Measurements from ENCODE around the gene BCCIP. TPM values are rescaled to one million over a fixed set of nuclear protein-coding genes. Genes with fewer than 3 reads are reported as not detected.

Gene BCCIP
- total and polyA plus RNA-seq, 12 donors: 20.5 to 103 (median 38.8) TPM

DNA sequence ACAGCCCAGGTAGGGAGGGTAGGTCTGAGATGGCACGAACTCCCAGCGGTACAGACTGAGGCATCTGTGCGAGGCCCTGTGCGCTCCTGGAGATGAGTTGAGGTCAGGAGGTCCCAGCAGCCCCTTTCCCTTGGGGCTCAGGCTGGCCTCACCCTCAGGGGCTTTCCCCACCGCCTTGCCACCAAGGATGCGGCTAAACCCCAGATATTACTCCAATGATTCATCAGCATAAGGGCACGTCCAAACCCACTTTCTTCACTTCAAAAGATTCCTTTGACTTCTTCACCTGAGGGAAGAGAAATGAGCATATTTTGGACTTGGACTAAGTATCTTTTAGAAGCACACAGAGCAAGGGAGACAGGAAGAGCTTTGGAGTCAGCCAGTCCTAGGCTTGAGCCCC lies 20.6 kb upstream of the BCCIP start:
- TF ChIP-seq, protein P1, sequence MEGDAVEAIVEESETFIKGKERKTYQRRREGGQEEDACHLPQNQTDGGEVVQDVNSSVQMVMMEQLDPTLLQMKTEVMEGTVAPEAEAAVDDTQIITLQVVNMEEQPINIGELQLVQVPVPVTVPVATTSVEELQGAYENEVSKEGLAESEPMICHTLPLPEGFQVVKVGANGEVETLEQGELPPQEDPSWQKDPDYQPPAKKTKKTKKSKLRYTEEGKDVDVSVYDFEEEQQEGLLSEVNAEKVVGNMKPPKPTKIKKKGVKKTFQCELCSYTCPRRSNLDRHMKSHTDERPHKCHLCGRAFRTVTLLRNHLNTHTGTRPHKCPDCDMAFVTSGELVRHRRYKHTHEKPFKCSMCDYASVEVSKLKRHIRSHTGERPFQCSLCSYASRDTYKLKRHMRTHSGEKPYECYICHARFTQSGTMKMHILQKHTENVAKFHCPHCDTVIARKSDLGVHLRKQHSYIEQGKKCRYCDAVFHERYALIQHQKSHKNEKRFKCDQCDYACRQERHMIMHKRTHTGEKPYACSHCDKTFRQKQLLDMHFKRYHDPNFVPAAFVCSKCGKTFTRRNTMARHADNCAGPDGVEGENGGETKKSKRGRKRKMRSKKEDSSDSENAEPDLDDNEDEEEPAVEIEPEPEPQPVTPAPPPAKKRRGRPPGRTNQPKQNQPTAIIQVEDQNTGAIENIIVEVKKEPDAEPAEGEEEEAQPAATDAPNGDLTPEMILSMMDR (IDR thresholded peaks at IDR 0.05): no peak
- no peak for TF ChIP-seq POLR2A (IDR thresholded peaks at IDR 0.05)
- Histone ChIP-seq H3K9me3 (replicated peaks in 1 of 3) (no peaks in the 10 kb centered on the region), H3K27ac (no peak overlapping the region), H3K4me1 (replicated peaks in 1 of 2) (no peaks in the 10 kb centered on the region), H3K27me3 (no peaks in the 10 kb centered on the region), H3K4me3 (no peak overlapping the region), H3K36me3 (replicated peaks in 1 of 2) (peaks cover 0 to 38% of the 10 kb centered on the region in 2 donors)
- WGBS, 4 donors: 95 to 97% (median 96%) methylated on average over 5 to 7 of the region's 7 CpGs
- intact Hi-C loops (cut with DNase I): no loop called here
- DNase-seq: no peak

DNA sequence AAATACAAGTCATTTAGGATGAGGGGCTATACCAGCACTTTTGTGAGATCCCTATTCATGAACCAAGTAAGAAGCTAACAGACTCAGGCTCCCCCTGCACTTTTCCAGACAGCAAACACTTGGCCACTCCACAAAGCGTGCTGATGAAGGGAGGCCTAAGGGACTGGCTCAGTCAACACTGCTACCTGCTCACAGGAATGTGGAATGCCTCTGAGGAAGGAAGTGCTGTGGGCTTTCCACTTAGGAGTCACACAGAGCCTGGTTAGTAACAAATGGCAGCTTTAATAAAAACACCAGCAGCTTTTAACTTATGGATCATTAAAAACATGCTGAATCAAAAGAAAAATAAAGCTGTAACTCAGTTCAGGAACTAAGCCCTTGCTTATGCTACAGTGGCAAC lies 15.3 kb upstream of the BCCIP start:
- Histone ChIP-seq H3K9me3 (replicated peaks in 1 of 3) (no peaks in the 10 kb centered on the region), H3K27me3 (no peaks in the 10 kb centered on the region), H3K4me1 (replicated peaks in 1 of 2) (peaks cover 9 to 15% of the 10 kb centered on the region in 2 donors), H3K36me3 (replicated peaks in 1 of 2) (peaks cover 0 to 52% of the 10 kb centered on the region in 2 donors), H3K4me3 (no peak overlapping the region), H3K27ac (no peak overlapping the region)
- 93 to 100% (median 97%) methylated on average over 1 of the region's 1 CpG for WGBS, 4 donors
- no peak for DNase-seq
- TF ChIP-seq, protein P1 (IDR thresholded peaks at IDR 0.05): no peak
- TF ChIP-seq POLR2A (IDR thresholded peaks at IDR 0.05): no peak
- intact Hi-C loops (cut with DNase I): no loop called here

- H3K4me3 ChIP-seq: no peak overlapping the region
- TF ChIP-seq, protein P1 (IDR thresholded peaks at IDR 0.05): no peak
- no peak for TF ChIP-seq POLR2A (IDR thresholded peaks at IDR 0.05)
- H3K27ac ChIP-seq: no peak overlapping the region
- H3K9me3 ChIP-seq (replicated peaks in 1 of 3): no peaks in the 10 kb centered on the region
- intact Hi-C loops (cut with DNase I): no loop called here
- no peaks in the 10 kb centered on the region for H3K27me3 ChIP-seq
- WGBS, 4 donors: 71 to 87% (median 83%) methylated on average over 1 of the region's 1 CpG
- no peak for DNase-seq
- peaks cover 9 to 15% of the 10 kb centered on the region in 2 donors for H3K4me1 ChIP-seq (replicated peaks in 1 of 2)
- H3K36me3 ChIP-seq (replicated peaks in 1 of 2): peaks cover 0 to 61% of the 10 kb centered on the region in 2 donors
Observed at GRCh38 chr10:125811251-125811650, 12.1 kb upstream of the BCCIP start.

GRCh38 chr10:125812128-125812750 lies 11.1 kb upstream of the BCCIP start:
- Histone ChIP-seq H3K9me3 (replicated peaks in 1 of 3) (no peaks in the 10 kb centered on the region), H3K36me3 (replicated peaks in 1 of 2) (peaks cover 0 to 51% of the 10 kb centered on the region in 2 donors), H3K27ac (no peak overlapping the region), H3K27me3 (no peaks in the 10 kb centered on the region), H3K4me3 (no peak overlapping the region), H3K4me1 (replicated peaks in 1 of 2) (peaks cover 9 to 15% of the 10 kb centered on the region in 2 donors)
- no peak for TF ChIP-seq POLR2A (IDR thresholded peaks at IDR 0.05)
- TF ChIP-seq, protein P1 (IDR thresholded peaks at IDR 0.05): no peak
- peak in 6 of 7 donors; percentile 48 to 74 (median 57) for DNase-seq
- intact Hi-C loops (cut with DNase I): no loop called here
- WGBS, 4 donors: 84 to 93% (median 90%) methylated on average over 1 of the region's 1 CpG
